ENCODE data around the gene ING3.

- TF ChIP-seq, protein P1, sequence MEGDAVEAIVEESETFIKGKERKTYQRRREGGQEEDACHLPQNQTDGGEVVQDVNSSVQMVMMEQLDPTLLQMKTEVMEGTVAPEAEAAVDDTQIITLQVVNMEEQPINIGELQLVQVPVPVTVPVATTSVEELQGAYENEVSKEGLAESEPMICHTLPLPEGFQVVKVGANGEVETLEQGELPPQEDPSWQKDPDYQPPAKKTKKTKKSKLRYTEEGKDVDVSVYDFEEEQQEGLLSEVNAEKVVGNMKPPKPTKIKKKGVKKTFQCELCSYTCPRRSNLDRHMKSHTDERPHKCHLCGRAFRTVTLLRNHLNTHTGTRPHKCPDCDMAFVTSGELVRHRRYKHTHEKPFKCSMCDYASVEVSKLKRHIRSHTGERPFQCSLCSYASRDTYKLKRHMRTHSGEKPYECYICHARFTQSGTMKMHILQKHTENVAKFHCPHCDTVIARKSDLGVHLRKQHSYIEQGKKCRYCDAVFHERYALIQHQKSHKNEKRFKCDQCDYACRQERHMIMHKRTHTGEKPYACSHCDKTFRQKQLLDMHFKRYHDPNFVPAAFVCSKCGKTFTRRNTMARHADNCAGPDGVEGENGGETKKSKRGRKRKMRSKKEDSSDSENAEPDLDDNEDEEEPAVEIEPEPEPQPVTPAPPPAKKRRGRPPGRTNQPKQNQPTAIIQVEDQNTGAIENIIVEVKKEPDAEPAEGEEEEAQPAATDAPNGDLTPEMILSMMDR (conservative IDR thresholded peaks at IDR 0.05; ENCODE audit: low read length), result no peak
- no peak for TF ChIP-seq EZH2phosphoT487 (IDR thresholded peaks at IDR 0.05; ENCODE audit: borderline replicate concordance)
Observed at GRCh38 chr7:120987280-120987679, 36.7 kb downstream of the ING3 start.

Measured in Loucy (cell line).